Urothelium cell line (cell line): ENCODE results near the gene MAGT1.
A peak's percentile ranks its signal among the peaks of the same experiment; 100 is the strongest.
"Not testable (repeated sequence)": the region's sequence is repeated elsewhere in the genome, so short reads cannot be mapped to it uniquely, and the experiment has no call there.

Experiments
- DNase-seq: peaks from one replicate; pipeline ENCODE4 v3.0.0; 2011; ENCODE audit warnings: low spot score, mixed read lengths
- FAIRE-seq: peaks from 2 replicates; lab custom pipeline; 2011; peaks lifted over from hg19 to GRCh38; lab: Jason Lieb, UNC

Gene MAGT1

DNA sequence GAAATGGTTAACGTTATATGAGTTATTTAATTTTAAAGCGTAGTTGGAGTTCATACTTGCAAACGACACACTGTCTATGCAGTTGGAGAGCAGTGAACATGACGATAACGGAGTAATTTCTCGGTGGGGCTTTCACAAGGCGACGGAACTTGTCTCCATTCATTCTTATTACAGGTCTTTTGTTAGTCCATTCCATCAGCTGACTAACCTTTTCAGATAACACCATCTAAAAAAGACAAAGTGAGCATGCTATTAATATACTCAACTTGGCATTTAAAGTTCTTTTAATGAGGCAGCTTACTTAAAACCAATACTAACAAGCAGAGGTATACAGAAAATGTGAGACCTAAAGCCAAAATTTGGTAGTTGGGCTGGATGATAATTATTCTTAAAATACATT is 19.9 kb downstream of the MAGT1 start:
- FAIRE-seq (no peak), DNase-seq (no peak)

DNA sequence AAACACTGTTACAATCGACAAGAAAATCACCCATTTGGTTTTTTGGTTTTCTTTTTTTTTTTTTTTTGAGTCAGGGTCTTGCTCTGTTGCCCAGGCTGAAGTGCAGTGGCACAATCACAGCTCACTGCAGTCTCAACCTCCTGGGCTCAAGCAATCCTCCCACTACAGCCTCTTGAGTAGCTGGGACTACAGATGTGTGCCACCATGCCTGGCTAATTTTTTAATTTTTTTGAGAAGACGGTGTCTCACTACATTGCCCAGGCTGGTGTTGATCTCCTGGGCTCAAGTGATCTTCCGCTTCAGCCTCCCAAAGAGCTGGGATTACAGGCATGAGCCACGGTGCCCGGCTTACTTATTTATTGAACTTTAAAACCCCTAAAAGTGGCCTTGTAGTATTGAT is 63.7 kb downstream of the MAGT1 start:
- FAIRE-seq, DNase-seq: not testable (repeated sequence)

DNA sequence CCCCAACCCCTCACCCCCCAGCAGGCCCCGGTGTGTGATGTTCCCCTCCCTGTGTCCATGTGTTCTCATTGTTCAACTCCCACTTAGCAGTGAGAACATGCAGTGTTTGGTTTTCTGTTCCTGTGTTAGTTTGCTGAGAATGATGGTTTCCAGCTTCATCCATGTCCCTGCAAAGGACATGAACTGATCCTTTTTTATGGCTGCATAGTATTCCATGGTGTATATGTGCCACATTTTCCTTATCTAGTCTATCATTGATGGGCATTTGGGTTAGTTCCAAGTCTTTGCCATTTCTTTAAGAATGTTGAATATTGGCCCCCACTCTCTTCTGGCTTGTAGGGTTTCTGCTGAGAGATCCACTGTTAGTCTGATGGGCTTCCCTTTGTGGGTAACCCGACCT is 73.2 kb downstream of the MAGT1 start:
- FAIRE-seq, DNase-seq: not testable (repeated sequence)

DNA sequence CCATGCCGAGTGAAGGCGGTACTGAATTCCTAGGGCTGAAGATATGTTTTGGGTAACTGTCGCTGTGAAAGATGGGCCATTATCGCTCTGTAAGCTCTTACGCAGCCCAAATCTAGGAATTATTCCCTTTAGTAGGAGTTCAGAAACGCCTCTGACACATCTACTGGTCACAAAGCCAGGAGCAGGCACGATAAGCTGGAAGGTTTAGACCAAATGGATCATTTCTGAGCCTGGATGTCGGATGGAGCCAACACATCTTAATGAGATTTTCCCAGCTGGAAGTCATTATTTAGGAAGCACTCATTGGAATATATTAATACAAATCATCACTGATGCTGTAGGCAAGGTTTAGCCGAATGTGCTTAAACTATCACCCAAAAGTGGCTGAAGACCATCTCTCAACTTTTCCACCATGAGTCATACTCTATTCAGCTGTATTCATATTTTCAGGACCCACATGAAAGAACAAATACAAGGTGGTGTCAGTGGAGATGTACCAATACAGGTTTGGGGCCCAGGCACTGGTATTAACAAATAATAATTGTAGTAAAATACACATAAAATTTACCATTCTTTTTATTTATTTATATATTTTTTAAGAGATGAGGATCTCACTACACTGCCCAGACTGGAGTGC is 75.0 kb downstream of the MAGT1 start:
- DNase-seq (no peak), FAIRE-seq (no peak)

DNA sequence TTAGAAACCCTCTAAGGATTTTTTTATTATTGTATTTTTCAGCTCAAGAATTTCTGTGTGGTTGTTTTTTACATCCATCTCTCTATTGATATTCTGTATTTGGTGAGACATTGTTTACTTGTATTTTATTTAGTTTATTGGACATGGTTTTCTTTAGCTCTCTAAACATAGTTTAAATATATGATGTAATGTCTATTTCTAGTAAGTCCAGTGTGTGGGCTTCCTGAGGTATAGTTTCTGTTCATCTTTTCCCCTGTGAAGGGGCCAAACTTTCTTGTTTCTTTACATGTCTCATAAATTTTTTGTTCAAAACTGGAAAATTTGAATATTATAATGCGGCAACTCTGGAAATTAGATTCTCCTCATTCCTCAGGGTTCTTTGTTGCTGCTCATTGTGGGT is 81.0 kb downstream of the MAGT1 start:
- DNase-seq (no peak), FAIRE-seq (no peak)

DNA sequence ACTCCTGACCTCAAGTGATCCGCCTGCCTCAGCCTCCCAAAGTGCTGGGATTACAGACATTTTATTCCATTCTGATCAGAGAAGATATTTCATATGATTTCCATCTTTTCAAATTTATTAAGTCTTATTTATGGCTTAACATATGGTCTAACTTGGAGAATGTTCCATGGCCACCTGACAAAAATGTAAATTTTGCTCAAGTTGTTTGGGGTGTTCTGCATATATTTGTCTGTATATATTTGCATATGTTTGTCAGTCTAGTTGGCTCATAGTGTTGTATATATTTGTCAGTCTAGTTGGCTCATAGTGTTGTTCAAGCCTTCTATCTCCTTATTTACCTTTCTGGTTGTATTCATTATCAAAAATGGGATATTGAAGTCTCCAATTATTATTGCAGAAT is 93.0 kb downstream of the MAGT1 start:
- FAIRE-seq (no peak), DNase-seq (no peak)

DNA sequence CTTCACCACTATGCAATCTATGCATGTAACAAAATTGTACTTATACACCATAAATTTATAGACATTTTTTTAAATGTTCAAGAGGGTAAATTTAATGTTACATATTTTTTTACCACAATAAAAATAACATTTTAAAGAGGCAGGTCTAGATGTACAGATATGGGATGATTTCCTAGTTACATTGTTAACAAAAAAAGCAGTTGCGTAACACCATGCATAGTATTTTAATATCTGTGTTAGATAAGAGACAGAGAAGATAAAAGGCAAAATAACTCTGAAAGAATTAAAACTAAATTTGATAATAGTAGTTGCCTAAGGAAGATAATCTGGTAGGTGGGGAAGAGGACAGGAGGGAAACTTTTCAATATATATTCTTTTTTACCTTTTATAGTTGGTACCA is 100.1 kb downstream of the MAGT1 start:
- DNase-seq, result no peak
- no peak for FAIRE-seq

DNA sequence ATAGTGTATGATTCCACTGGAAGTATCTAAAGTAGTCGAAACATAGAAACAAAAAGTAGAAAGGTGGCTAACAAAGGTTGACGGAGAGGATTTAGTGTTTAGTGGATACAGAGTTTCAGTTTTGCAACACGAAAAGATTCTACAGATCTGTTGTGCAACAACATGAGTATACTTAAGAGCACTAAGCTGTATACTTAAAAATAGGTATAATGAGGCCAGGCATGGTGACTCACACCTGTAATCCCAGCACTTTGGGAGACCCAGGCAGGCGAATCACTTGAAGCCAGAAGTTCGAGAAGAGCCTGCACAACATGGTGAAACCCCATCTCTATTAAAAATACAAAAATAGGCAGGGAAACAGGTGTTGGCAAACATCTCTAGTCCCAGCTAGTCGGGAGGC is 101.3 kb downstream of the MAGT1 start:
- FAIRE-seq, result no peak
- DNase-seq, result no peak

DNA sequence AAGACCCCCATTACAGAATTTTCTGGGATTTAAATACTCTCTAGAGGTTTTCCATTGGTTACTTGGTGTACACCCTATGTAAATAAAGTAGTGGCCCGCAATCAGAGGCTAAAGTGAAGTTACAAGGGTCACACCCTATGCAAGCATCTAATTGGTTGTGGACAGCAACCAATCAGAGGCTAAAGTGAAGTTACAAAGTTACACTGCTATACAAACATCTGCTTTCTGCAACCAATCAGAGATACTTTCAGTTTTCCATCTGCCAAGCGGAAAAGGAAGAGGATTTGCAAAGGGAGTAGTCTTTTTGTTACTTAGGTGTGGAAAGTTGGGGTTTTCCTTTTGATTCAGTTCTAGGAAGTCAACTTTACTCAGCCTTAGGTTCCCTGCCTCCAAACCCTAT is 107.2 kb downstream of the MAGT1 start:
- DNase-seq (no peak), FAIRE-seq (no peak)

DNA sequence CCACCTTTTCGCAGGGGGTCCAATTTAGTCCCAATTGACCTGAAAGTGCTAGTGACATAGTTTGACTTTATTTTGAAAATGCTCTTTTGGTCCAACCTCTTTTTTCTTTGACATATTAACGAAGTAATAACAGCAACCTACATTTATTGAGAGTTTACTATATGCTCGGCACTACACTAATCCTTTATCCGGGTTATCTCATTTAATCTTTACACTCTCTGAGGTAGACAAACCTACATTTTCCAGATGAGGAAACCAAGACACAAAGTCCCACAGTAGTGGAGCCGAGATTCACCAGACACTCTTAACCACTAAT is 108.9 kb downstream of the MAGT1 start:
- FAIRE-seq (no peak), DNase-seq (no peak)

DNA sequence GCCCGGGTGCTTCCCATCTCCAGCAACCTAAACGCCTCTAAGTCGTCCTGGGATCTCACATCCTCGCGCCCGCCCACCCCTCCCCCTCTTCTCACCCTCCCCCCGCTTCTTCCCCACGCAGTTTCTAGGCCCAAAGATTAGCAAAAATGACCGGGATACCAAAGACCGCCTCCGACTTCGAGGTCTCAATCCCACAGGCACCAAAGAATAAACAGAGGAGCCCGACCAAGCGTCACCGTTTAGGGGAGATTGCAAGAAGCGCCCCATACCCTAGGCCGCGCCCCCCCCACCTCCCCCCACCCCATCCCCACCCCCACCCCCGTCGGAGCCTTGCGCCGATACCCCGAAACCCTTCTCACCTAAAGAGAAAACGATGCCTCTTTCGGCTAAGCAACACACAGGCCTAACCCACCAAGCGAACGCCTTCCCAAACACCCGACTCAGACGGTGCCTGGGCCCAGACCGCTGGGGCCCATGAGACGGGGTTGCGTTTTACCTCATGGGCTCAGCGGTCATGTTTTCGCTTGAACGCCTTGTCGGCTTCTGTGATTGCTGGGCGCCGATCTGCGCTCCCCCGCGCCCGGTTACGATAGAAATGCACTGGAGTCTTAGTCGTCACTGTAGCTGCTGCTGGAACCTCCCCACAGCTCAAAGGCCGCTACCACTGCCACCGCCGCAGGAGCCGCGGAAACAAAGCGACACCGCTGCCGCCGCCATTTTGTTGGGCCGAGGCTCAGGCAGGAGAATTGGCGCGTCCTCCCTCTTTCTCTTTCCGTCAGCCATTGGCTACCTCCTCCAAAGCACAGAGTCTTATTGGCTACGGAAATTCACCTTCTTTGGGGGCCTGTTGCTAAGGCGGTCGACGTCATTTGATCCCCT is 109.5 kb downstream of the MAGT1 start, which contains the start of gene ATRX:
Gene ATRX (minus strand): TSS at position 731 of the 879 bp plus-strand sequence. CDS start 215 bp downstream, at position 516.
- FAIRE-seq, result no peak

DNA sequence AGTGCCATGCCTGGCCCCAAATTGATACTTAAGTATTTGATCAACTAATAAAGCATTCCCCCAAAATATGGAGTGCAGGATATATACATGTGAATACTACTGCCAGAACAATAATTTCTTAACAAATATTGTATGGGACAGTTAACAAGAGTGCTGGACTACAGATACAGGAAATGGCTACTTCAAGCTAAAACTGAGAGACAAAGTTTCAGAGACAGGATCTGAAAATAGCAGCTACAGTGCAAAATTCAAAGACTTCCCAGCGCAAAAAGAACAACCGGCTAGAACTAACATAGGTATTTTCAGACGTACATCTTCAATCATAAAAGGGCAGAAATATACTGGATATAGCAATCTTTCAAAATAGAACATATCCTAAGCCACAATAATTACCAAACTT is 115.5 kb downstream of the MAGT1 start:
- DNase-seq (no peak), FAIRE-seq (no peak)

More for the DNA sequence above, 109.5 kb downstream of the MAGT1 start, which contains the start of gene ATRX:
- peak; percentile 86 for DNase-seq

DNA sequence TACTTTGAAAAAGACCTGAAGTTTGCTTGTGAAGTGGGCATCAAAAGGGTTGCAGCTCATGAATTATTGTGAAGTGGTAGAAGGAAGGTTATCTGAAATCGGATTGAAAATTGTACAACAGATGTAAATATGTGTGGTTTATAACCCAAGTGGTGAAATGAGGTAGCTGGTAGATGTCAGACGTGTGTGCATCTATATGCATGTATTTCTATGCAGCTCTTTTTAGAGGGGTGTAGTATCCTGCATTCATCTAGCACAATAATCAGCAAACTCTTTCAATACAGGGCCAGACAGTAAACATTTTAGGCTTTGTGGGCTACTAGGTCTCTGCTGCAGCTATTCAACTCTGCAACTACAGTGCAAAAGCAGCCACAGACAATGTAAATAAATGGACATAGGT is 118.6 kb downstream of the MAGT1 start:
- FAIRE-seq (no peak), DNase-seq (no peak)
